NCI-H2081 treated with DMSO at 0.1 percent for 48 hours (cell line): ENCODE data around the gene RAET1G.
"Not testable (repeated sequence)": the region's sequence is repeated elsewhere in the genome, so short reads cannot be mapped to it uniquely, and the experiment has no call there.

Source experiments
- DNase-seq: peaks from one replicate; lab custom pipeline; 2025; lab: John Stamatoyannopoulos, UW

RAET1G gene

DNA sequence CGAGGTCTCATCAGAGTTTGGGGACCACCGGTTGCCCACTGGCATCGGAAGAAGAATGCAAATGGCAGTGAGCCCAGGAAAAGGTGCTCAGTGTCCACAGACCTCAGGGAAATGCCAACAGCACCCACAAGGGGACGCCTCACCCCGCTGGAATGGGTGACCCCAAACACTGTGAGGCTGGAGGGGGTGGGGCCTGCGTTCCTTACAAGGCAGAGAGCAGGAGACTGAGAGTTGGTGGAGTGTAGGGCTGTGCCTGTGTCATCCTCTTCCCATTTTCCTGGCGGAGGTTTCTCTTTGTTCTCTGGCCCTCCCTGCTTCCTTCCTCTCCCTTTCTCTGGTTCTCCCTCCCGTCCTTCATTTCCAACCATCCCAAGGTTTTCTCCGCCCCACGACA, 31.0 kb upstream of the RAET1G start:
- DNase-seq = not testable (repeated sequence)

DNA sequence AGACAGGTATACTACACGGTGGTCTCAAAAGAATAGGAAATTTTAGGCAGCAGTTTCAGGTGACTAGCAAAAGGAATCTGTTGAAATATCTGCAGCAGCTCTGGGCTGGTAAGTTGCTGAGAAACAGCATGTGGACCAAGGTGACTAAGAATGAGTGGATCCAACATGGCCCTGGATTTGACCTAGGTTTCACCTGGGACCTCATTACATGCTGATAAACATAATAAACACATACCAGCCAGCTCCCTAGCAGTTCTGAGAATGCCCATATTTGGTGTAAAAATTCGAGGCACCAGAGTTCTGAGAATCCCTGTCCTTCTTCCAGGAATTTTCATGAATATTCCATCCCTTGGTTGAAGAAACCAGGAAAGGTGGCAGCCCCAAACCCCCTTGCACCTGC, 30.5 kb upstream of the RAET1G start:
- not testable (repeated sequence) for DNase-seq

DNA sequence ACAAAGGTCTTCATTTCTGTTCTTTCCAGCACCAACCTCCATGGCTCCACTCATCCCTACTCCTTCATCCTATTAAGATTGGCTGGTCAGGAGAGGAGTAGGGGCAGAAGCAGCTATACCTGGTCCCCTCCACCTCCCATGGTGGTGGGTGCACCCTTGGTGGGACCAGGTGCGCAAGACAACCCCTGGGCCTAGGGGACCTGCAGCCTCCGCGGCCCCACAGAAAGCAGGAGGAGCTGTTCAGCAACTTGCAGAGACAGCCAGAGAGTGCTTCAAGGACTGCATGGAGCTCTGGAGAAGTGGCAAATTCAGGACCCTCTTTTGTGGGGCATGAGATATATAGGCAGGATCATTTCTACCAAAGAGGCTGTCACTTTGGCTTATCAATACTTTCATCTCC, 28.7 kb upstream of the RAET1G start:
- no peak for DNase-seq

DNA sequence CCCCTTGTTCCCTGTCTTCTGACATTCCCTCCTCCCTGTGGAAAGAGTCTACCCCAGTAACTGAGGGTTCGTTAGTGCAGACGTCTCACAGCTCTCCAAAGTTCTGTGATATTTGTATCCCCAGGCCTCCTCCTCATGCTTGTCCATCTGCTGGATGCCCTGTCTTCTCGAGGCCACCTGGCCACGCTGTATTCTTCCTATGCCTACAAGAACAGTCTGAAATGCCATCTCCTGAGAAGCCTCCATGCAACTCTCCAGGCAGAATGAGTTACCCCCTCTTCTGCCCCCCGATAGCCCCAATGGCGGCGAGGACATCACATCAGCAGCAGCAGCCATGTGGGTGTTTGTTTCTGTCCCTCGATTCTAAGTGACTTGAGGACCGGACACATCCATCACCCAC, 28.2 kb upstream of the RAET1G start:
- DNase-seq = no peak

DNA sequence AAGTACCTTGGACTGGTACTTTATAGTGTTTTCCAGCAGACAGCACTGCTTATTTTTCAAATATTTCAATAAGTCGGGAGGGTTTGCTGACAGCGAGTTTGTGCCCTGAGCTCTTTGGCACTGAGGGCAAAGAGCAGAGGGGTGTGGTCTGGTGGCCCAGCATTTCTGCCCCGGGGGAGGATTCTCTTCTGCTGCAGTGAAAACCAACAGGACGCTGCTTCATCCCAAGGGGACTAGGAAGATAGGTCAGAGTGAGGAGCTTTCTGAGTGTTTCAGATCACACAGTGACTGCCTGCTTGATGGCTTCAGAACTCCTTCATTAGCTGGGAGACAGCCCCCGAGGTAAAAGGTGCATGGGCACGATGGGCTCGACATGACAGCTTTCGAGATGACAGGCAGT, 27.5 kb upstream of the RAET1G start:
- DNase-seq = no peak

DNA sequence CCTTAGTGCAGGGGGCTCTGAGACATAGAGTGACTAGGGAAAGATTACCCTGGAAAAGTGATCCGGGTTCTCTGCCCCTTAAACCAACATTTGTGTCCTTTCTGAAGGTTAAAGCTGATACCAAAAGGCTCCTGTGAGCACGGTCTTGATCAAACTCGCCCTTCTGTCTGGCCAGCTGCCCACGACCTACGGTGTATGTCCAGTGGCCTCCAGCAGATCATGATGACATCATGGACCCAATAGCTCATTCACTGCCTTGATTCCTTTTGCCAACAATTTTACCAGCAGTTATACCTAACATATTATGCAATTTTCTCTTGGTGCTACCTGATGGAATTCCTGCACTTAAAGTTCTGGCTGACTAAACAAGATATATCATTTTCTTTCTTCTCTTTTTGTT, 25.7 kb upstream of the RAET1G start:
- DNase-seq = no peak

DNA sequence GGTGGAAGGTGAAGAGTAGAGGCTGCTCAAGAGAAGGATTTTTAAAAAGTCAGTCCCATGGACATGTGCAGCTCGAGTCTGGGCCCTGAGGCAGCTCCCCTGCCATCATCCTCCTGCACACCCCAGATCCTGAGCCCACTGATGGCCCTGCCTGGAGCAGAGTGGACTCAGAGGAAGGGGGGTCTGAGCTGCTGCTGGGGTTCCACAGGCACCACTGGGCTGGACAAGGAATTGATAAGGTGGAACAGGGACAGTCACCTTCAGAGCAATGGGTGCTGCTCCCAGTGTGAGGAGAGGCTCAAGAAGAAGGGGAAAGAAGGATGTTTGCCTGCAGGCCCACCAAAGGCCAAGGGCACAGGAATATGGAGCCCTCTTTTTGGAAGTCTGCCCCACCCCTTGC, 25.1 kb upstream of the RAET1G start:
- DNase-seq = no peak

DNA sequence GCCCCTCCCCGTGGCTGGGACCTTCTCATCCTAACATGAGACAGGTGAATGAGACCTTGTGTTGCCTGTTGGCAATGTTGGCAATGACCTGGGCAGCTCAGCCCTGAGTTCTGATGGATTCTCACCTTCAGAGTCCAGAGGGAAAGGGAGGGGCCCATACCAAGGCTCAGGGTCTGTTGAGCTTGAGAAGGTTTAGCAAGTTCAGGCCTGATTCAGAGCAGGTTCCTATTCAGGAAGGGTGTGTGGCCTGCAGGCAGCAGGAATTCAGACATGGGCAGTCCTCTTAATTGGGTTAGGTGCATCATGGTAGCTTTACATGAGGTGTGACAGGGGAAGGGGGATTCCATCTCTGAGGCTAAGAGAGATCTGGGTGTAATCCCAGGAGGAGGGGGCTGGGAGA, 24.6 kb upstream of the RAET1G start:
- DNase-seq = not testable (repeated sequence)

GRCh38 chr6:149946631-149947030, 23.7 kb upstream of the RAET1G start:
- not testable (repeated sequence) for DNase-seq

- not testable (repeated sequence) for DNase-seq
Measured at GRCh38 chr6:149945276-149945675, 22.4 kb upstream of the RAET1G start.

- not testable (repeated sequence) for DNase-seq
Measured at GRCh38 chr6:149943321-149943720, 20.4 kb upstream of the RAET1G start.

GRCh38 chr6:149942461-149942829, 19.5 kb upstream of the RAET1G start:
- DNase-seq = no peak

GRCh38 chr6:149941583-149942460, 18.9 kb upstream of the RAET1G start, which contains the start of gene ULBP2:
ULBP2 (plus strand) TSS chr6:149942014; CDS start chr6:149942073, 59 bp downstream.
- DNase-seq = peak; percentile 4

DNA sequence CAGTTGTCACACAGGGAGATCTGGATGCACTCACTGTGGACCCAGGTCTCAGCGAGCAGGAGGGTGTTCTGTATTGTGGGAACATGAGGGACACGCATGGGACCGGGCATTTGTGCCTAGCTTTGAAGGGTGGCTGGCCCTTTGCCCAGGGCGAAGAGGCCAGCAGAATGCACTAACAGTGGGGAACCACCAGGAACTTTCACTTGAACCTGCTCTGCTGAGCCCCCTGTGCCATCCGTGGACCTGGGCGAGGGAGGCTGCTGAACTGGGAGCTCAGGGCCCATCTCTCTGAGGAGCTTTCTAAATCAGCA, 17.7 kb upstream of the RAET1G start:
- DNase-seq = no peak

DNA sequence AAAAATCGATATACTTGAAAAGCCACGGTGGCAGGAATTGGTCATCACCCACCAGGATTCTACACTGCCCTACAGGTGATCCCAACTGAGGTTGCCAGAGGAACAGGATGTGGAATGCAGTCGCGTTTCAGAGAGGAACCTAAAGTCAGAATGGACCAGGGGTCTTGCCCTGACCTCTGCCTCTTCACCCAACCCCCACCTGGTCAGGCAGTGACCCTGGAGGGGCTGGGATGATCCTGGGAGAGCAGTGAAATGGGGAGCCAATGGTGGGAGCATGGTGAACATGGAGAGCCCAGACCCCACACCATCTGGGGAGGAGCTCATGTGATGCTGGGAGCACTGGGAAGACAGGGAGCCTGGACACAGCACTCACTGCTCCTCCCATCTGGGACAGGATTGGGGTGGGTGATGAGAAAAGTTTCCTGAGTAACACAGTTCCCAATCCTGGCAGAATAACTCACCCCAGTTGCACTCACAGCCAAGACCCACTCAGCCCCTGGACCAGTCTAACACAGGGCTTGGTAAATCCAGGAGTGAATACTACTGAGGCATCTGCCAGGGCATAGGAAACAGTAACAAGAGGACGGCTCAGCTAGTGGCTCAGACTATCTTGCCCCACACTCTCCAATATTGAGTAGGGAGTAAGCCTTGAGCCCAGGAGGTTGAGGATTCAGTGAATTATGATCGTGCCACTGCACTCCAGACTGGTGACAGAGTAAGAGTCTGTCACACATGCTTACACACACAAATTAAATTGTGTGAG, 17.2 kb upstream of the RAET1G start:
- DNase-seq = no peak

- DNase-seq = no peak
Measured at GRCh38 chr6:149939356-149939648, 16.4 kb upstream of the RAET1G start.

DNA sequence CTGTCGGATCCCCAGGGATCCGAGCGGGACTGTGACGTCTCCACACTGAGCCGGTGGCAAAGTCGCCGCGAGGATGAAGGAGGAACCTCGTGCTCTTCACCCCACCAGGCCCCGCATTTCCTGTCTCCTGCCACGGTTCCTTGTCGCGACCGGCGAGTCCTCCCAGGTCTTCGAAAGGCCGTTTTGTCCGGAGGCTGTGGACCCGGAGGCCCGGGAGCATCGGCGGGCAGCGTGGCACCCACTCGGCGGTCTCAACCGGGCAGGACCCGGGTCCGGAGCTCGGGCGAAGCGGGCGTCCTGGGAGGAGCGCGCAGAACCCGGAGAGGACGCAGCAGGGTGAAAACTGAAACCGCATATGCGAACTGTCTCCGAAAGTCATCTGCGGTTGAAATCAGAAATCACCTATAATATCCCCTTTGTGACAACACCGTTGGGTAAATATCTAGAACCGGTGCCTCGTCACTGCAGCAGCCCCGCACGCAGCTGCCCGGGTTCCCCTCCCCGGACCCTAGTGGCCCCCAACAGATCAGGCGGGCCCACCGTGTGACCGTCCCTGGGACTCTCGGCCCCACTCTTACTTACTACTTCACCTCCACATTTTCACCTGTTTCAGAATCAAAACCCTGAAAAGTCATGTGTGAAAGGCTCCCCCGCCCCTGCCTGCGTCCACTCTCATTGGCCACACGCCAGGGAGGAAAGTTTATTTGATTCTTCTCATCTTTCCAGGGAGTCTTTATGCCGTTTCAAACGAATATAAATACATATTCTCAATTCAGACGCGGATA, 15.8 kb upstream of the RAET1G start:
- DNase-seq = no peak

DNA sequence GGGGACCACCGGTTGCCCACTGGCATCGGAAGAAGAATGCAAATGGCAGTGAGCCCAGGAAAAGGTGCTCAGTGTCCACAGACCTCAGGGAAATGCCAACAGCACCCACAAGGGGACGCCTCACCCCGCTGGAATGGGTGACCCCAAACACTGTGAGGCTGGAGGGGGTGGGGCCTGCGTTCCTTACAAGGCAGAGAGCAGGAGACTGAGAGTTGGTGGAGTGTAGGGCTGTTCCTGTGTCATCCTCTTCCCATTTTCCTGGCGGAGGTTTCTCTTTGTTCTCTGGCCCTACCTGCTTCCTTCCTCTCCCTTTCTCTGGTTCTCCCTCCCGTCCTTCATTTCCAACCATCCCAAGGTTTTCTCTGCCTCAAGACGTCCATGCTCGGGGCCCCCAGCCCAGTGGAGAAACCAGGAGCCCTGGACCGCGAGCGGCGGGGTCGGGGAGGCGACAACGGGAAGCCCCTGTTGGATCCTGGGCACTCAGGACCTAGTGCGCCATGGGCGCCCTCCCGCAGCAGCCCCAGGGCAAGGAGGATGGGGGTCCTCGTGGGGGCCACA, 15.2 kb upstream of the RAET1G start:
- DNase-seq = not testable (repeated sequence)

- DNase-seq = no peak
Measured at GRCh38 chr6:149936743-149937142, 13.8 kb upstream of the RAET1G start.

DNA sequence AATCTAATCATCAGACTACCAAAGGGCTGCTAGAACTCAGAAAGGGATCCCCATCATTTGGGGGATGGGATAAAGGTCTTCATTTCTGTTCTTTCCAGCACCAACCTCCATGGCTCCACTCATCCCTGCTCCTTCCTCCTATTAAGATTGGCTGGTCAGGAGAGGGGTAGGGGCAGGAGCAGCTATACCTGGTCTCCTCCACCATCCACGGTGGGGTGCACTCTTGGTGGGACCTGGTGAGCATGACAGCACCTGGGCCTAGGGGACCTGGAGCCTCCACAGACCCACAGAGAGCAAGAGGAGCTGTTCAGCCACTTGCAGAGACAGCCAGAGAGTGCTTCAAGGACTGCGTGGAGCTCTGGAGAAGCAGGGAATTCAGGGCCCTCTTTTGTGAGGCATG, 12.7 kb upstream of the RAET1G start:
- no peak for DNase-seq

- no peak for DNase-seq
Measured at GRCh38 chr6:149935246-149935645, 12.3 kb upstream of the RAET1G start.
